Measurements from ENCODE around the gene NCBP2. TPM values are rescaled to one million over a fixed set of nuclear protein-coding genes. Genes with fewer than 3 reads are reported as not detected.
"Not testable (repeated sequence)": the region's sequence is repeated elsewhere in the genome, so short reads cannot be mapped to it uniquely, and the experiment has no call there.

NCBP2 gene
- total and polyA plus RNA-seq, 2 donors from 2014 or later: 46.1 to 59.9 TPM

- TF ChIP-seq CTCF (IDR thresholded peaks at IDR 0.05; ENCODE audit: borderline replicate concordance, extremely low read depth, insufficient read depth): no peak
- no peaks in the 10 kb centered on the region for H3K27me3 ChIP-seq (ENCODE audit: control insufficient read depth, insufficient read depth, low read length)
- FAIRE-seq (no peak), DNase-seq (peak in 3 of 5 donors; percentile 18 to 72 (median 49))
- H3K4me3 ChIP-seq (ENCODE audit: low read length in 3 of 3): no peak overlapping the region
- H3K9ac ChIP-seq (ENCODE audit: low read length in 3 of 3): no peak overlapping the region
- H3K36me3 ChIP-seq (ENCODE audit: control insufficient read depth in 2 of 3, insufficient read depth in 3 of 3, low read length in 3 of 3): no peaks in the 10 kb centered on the region
- H3K27ac ChIP-seq (ENCODE audit: low read depth in 2 of 2, low read length in 2 of 2): no peak overlapping the region
- peaks cover 0 to 2% (median 1%) of the 10 kb centered on the region in 3 donors for H3K4me1 ChIP-seq (ENCODE audit: control insufficient read depth in 2 of 3, insufficient read depth in 2 of 3, low read depth in 1 of 3, low read length in 3 of 3)
- H3K9me3 ChIP-seq (ENCODE audit: control insufficient read depth in 2 of 3, insufficient read depth in 1 of 3, low read length in 3 of 3): no peaks in the 10 kb centered on the region
- intact Hi-C loops (cut with DNase I): no loop called here
These were observed 6.3 kb upstream of the NCBP2 start for GRCh38 chr3:196948442-196949284.

DNA sequence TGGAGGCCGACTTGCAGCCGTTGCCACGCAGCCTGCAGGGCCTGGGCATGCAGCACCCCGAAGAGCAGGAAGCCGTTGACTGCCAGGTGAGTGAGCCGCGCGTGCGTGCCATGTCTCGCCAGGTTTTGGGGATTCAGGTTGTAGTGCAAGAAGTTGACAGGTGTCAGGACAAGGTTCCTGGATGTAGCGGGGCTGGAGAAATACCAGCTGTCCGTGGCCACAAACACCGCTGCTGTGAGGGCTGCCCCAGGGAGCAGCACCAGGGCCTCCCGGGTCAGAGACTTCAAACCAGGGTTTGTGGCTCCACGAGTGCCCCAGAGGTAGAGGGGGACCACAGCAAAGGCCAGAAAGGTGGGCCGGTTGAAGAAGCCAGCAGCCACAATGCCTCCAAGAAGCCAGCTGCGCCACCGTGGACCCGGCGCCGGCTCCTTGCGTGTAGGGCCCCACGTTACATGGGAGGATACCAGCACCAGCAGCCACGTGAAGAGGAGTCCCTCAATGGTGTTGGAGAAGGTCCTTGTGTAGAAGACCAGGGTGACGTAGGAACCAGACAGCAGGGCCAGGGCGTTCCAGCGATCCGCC, 5.6 kb upstream of the NCBP2 start:
- no peaks in the 10 kb centered on the region for H3K36me3 ChIP-seq (ENCODE audit: control insufficient read depth in 2 of 3, insufficient read depth in 3 of 3, low read length in 3 of 3)
- no peaks in the 10 kb centered on the region for H3K27me3 ChIP-seq (ENCODE audit: control insufficient read depth, insufficient read depth, low read length)
- no peak overlapping the region for H3K4me3 ChIP-seq (ENCODE audit: low read length in 3 of 3)
- H3K4me1 ChIP-seq (ENCODE audit: control insufficient read depth in 2 of 3, insufficient read depth in 2 of 3, low read depth in 1 of 3, low read length in 3 of 3): peaks cover 0 to 9% (median 7%) of the 10 kb centered on the region in 3 donors
- FAIRE-seq: no peak
- TF ChIP-seq CTCF (IDR thresholded peaks at IDR 0.05; ENCODE audit: borderline replicate concordance, extremely low read depth, insufficient read depth): no peak
- intact Hi-C loops (cut with DNase I): no loop called here
- no peak overlapping the region for H3K27ac ChIP-seq (ENCODE audit: low read depth in 2 of 2, low read length in 2 of 2)
- H3K9ac ChIP-seq (ENCODE audit: low read length in 3 of 3): no peak overlapping the region
- H3K9me3 ChIP-seq (ENCODE audit: control insufficient read depth in 2 of 3, insufficient read depth in 1 of 3, low read length in 3 of 3): no peaks in the 10 kb centered on the region
- no peak for DNase-seq

DNA sequence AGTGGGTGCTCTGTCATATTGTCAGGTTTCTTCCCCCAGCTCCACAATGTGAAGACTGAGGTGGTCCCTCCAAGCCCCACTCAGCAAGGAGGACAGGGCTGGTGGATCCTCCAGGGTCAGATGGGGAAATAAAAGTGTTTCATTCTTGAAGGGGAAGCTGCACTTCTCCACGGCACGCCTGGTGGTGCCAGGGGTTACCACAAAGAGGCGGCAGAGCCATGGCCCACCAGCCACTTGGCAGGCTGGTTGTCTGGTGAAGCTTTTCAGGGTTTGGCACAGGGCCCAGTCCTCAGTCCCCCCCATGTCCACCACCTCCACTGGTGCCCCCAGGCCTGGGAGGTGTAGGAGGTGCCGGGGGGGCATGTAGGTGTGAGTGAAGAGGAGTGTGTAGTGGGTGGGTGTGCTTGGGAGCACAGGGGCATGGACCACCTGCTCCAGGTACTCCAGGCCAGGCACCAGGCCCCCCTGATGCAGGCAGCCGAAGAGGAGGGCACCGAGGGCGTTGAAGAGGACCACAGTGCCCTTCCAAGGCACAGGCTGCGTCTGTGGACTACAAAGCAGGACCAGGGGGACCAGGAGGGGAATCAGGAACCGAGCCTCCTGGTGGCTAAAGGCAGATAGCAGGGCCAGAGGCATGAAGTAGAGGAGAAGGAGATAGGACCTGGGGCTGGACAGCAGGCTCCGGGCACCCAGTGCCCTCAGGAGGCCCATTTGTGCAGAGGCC, 5.0 kb upstream of the NCBP2 start:
- DNase-seq: no peak
- intact Hi-C loops (cut with DNase I): no loop called here
- peaks cover 0 to 9% (median 7%) of the 10 kb centered on the region in 3 donors for H3K4me1 ChIP-seq (ENCODE audit: control insufficient read depth in 2 of 3, insufficient read depth in 2 of 3, low read depth in 1 of 3, low read length in 3 of 3)
- H3K27me3 ChIP-seq (ENCODE audit: control insufficient read depth, insufficient read depth, low read length): no peaks in the 10 kb centered on the region
- H3K9me3 ChIP-seq (ENCODE audit: control insufficient read depth in 2 of 3, insufficient read depth in 1 of 3, low read length in 3 of 3): no peaks in the 10 kb centered on the region
- no peak overlapping the region for H3K9ac ChIP-seq (ENCODE audit: low read length in 3 of 3)
- H3K27ac ChIP-seq (ENCODE audit: low read depth in 2 of 2, low read length in 2 of 2): no peak overlapping the region
- no peak for FAIRE-seq
- TF ChIP-seq CTCF (IDR thresholded peaks at IDR 0.05; ENCODE audit: borderline replicate concordance, extremely low read depth, insufficient read depth): no peak
- H3K36me3 ChIP-seq (ENCODE audit: control insufficient read depth in 2 of 3, insufficient read depth in 3 of 3, low read length in 3 of 3): no peaks in the 10 kb centered on the region
- no peak overlapping the region for H3K4me3 ChIP-seq (ENCODE audit: low read length in 3 of 3)

- FAIRE-seq; DNase-seq; H3K27ac ChIP-seq (ENCODE audit: low read depth in 2 of 2, low read length in 2 of 2); H3K27me3 ChIP-seq (ENCODE audit: control insufficient read depth, insufficient read depth, low read length); H3K4me3 ChIP-seq (ENCODE audit: low read length in 3 of 3); H3K36me3 ChIP-seq (ENCODE audit: control insufficient read depth in 2 of 3, insufficient read depth in 3 of 3, low read length in 3 of 3); intact Hi-C loops (cut with DNase I); H3K9ac ChIP-seq (ENCODE audit: low read length in 3 of 3); H3K9me3 ChIP-seq (ENCODE audit: control insufficient read depth in 2 of 3, insufficient read depth in 1 of 3, low read length in 3 of 3): not testable (repeated sequence)
- H3K4me1 ChIP-seq (ENCODE audit: control insufficient read depth in 2 of 3, insufficient read depth in 2 of 3, low read depth in 1 of 3, low read length in 3 of 3): peaks cover 0 to 14% (median 7%) of the 10 kb centered on the region in 3 donors
These were observed 1.9 kb upstream of the NCBP2 start for GRCh38 chr3:196944037-196944790.
